ENCODE measurements around the gene PAOX. TPM values are rescaled to one million over a fixed set of nuclear protein-coding genes. Genes with fewer than 3 reads are reported as not detected.

Gene PAOX
- total and polyA plus RNA-seq, 2 donors from 2014 or later: 7.0 to 14.4 TPM

- Histone ChIP-seq H3K36me3 (ENCODE audit: control insufficient read depth in 2 of 3, insufficient read depth in 3 of 3, low read length in 3 of 3) (peaks cover 5 to 56% (median 23%) of the 10 kb centered on the region in 3 donors), H3K9ac (ENCODE audit: low read length in 3 of 3) (no peak overlapping the region), H3K4me3 (ENCODE audit: low read length in 3 of 3) (no peak overlapping the region), H3K4me1 (ENCODE audit: control insufficient read depth in 2 of 3, insufficient read depth in 2 of 3, low read depth in 1 of 3, low read length in 3 of 3) (peaks cover 0 to 2% (median 0%) of the 10 kb centered on the region in 3 donors), H3K27ac (ENCODE audit: low read depth in 2 of 2, low read length in 2 of 2) (no peak overlapping the region), H3K27me3 (ENCODE audit: control insufficient read depth, insufficient read depth, low read length) (no peaks in the 10 kb centered on the region), H3K9me3 (ENCODE audit: control insufficient read depth in 2 of 3, insufficient read depth in 1 of 3, low read length in 3 of 3) (no peaks in the 10 kb centered on the region)
- intact Hi-C loops (cut with DNase I): no loop called here
- TF ChIP-seq CTCF (IDR thresholded peaks at IDR 0.05; ENCODE audit: borderline replicate concordance, extremely low read depth, insufficient read depth): no peak
- FAIRE-seq: no peak
- DNase-seq: no peak
Observed at GRCh38 chr10:133364645-133365431, 14.2 kb upstream of the PAOX start.

- no peaks in the 10 kb centered on the region for H3K4me1 ChIP-seq (ENCODE audit: control insufficient read depth in 2 of 3, insufficient read depth in 2 of 3, low read depth in 1 of 3, low read length in 3 of 3)
- H3K9me3 ChIP-seq (ENCODE audit: control insufficient read depth in 2 of 3, insufficient read depth in 1 of 3, low read length in 3 of 3): no peaks in the 10 kb centered on the region
- H3K4me3 ChIP-seq (ENCODE audit: low read length in 3 of 3): no peak overlapping the region
- peaks cover 5 to 61% (median 31%) of the 10 kb centered on the region in 3 donors for H3K36me3 ChIP-seq (ENCODE audit: control insufficient read depth in 2 of 3, insufficient read depth in 3 of 3, low read length in 3 of 3)
- FAIRE-seq (no peak), DNase-seq (no peak)
- TF ChIP-seq CTCF (IDR thresholded peaks at IDR 0.05; ENCODE audit: borderline replicate concordance, extremely low read depth, insufficient read depth): no peak
- intact Hi-C loops (cut with DNase I): no loop called here
- no peaks in the 10 kb centered on the region for H3K27me3 ChIP-seq (ENCODE audit: control insufficient read depth, insufficient read depth, low read length)
- H3K27ac ChIP-seq (ENCODE audit: low read depth in 2 of 2, low read length in 2 of 2): no peak overlapping the region
- no peak overlapping the region for H3K9ac ChIP-seq (ENCODE audit: low read length in 3 of 3)
Observed at GRCh38 chr10:133365461-133366129, 13.5 kb upstream of the PAOX start.

GRCh38 chr10:133366130-133366478 lies 13.0 kb upstream of the PAOX start:
- H3K9ac ChIP-seq (ENCODE audit: low read length in 3 of 3): no peak overlapping the region
- no peak for TF ChIP-seq CTCF (IDR thresholded peaks at IDR 0.05; ENCODE audit: borderline replicate concordance, extremely low read depth, insufficient read depth)
- DNase-seq: no peak
- H3K9me3 ChIP-seq (ENCODE audit: control insufficient read depth in 2 of 3, insufficient read depth in 1 of 3, low read length in 3 of 3): no peaks in the 10 kb centered on the region
- no peaks in the 10 kb centered on the region for H3K27me3 ChIP-seq (ENCODE audit: control insufficient read depth, insufficient read depth, low read length)
- intact Hi-C loops (cut with DNase I): no loop called here
- no peak overlapping the region for H3K4me3 ChIP-seq (ENCODE audit: low read length in 3 of 3)
- H3K36me3 ChIP-seq (ENCODE audit: control insufficient read depth in 2 of 3, insufficient read depth in 3 of 3, low read length in 3 of 3): peaks cover 5 to 63% (median 31%) of the 10 kb centered on the region in 3 donors
- H3K4me1 ChIP-seq (ENCODE audit: control insufficient read depth in 2 of 3, insufficient read depth in 2 of 3, low read depth in 1 of 3, low read length in 3 of 3): no peaks in the 10 kb centered on the region
- no peak overlapping the region for H3K27ac ChIP-seq (ENCODE audit: low read depth in 2 of 2, low read length in 2 of 2)
- FAIRE-seq: no peak

All from kidney (tissue), 14 donors.